ENCODE data around the gene GLUL. TPM values are rescaled to one million over a fixed set of nuclear protein-coding genes. Genes with fewer than 3 reads are reported as not detected.

GLUL gene
- total and polyA plus RNA-seq, 2 of the 4 experiments (the other 2 are of a cell fraction), result 131 to 385 TPM

DNA sequence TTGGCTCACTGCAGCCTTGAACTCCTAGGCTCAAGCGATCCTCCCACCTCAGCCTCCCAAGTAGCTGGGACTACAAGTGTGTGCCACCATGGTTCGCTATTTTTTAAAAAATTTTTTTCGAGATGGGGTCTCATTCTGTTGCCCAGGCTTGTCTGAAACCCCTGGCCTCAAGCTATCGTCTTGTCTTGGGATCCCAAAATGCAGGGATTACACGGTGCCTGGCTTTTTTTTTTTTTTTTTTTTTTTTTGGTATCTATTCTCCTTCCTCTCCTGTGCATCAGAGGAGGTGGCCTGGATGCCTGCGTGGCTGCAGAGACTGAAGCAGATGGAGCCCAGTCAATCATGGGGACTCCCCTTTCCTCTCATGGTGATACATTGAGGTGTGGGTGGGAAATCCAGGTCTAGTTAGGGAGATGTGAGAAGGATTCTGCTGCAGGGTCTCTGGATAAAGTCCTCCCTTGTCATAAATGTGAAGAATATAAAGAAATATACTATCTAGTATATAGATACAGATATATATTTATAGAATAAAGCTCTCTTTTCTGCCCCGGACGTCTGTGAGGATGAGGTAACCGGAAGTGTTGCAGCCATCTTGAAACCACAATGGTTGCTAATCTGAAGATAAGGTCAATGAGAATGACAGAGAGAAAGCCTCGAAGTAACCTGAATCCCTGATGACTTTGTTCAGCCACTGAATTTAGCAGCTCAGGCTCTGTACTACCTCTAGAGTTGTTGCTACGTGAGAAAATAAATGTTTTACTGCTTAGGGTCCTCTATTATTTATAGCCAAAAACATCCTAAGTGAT is 38.9 kb upstream of the GLUL start:
- Histone ChIP-seq H4K91ac (ENCODE audit: insufficient read depth, low read depth, low read length) (no peak overlapping the region), H3K4me3 (ENCODE audit: insufficient read depth, low read depth, low read length) (no peak overlapping the region), H2AK9ac (replicated peaks; ENCODE audit: low read depth, low read length, poor library complexity) (no peak overlapping the region), H3K27me3 (ENCODE audit: control insufficient read depth, insufficient read depth, low read length) (no peaks in the 10 kb centered on the region), H4K20me1 (ENCODE audit: insufficient read depth, low read length) (no peaks in the 10 kb centered on the region), H3K4me2 (ENCODE audit: low read depth, low read length) (no peak overlapping the region), H2BK20ac (ENCODE audit: low read depth, low read length) (no peak overlapping the region), H3K9me3 (ENCODE audit: control insufficient read depth, insufficient read depth, low read length) (no peaks in the 10 kb centered on the region), H3K36me3 (ENCODE audit: control insufficient read depth, insufficient read depth, low read length) (no peaks in the 10 kb centered on the region), H3K9me1 (ENCODE audit: insufficient read depth, low read length) (no peaks in the 10 kb centered on the region), H3K27ac (ENCODE audit: insufficient read depth, low read length) (no peak overlapping the region), H4K8ac (ENCODE audit: low read depth in 2 of 2, low read length in 2 of 2) (no peak overlapping the region), H3K23ac (ENCODE audit: low read depth, low read length) (no peak overlapping the region), H2AK5ac (ENCODE audit: low read depth, low read length) (no peak overlapping the region), H2BK15ac (ENCODE audit: low read depth, low read length) (no peak overlapping the region), H3K14ac (replicated peaks; ENCODE audit: low read depth, low read length) (no peak overlapping the region), H2BK120ac (ENCODE audit: low read depth, low read length) (no peak overlapping the region), H3K4me1 (ENCODE audit: control insufficient read depth, insufficient read depth, low read length) (no peaks in the 10 kb centered on the region), H3K79me1 (ENCODE audit: low read depth in 1 of 2, low read length in 2 of 2) (no peaks in the 10 kb centered on the region), H3K18ac (ENCODE audit: low read depth, low read length) (no peak overlapping the region), H4K5ac (ENCODE audit: low read depth, low read length) (no peak overlapping the region), H3K9ac (ENCODE audit: low read depth, low read length) (no peak overlapping the region), H3K56ac (ENCODE audit: extremely low read depth, insufficient read depth, low read length) (no peak overlapping the region), H2BK5ac (ENCODE audit: low read depth, low read length, poor library complexity, severe bottlenecking) (no peak overlapping the region), H3K4ac (ENCODE audit: low read depth, low read length) (no peak overlapping the region), H2AFZ (replicated peaks; ENCODE audit: low read length, poor library complexity) (no peak overlapping the region)
- in situ Hi-C loops (cut with MboI; ENCODE audit: low sequenced_read_pairs) (no loop called here), dilution Hi-C loops (cut with HindIII; ENCODE audit: low sequenced_read_pairs, unreplicated experiment) (no loop called here), intact Hi-C loops (cut with micrococcal nuclease) (no loop called here)
- ChIA-PET CTCF (no interaction called here), POLR2A (ENCODE audit: unreplicated experiment) (no interaction called here)
- peak; percentile 42 for DNase-seq
- no peak for ATAC-seq (ENCODE audit: low read depth)
- 36% methylated on average over 2 of the region's 11 CpGs; no CpG with 5 or more reads in 1 of the 2 experiments for WGBS, 2 experiments (ENCODE audit: extremely low coverage in 2 of 2, insufficient read length in 1 of 2)
- no TSS peak for BruUV-seq (replicated peaks)
- TF ChIP-seq MXI1 (IDR thresholded peaks at IDR 0.05; ENCODE audit: borderline replicate concordance, low read depth, low read length) (no peak), POLR2A (IDR thresholded peaks at IDR 0.05; ENCODE audit: low read depth, low read length) (no peak), RCOR1 (IDR thresholded peaks at IDR 0.05; ENCODE audit: insufficient replicate concordance, low read length) (no peak), FOS (IDR thresholded peaks at IDR 0.05; ENCODE audit: low read depth, low read length) (no peak), SMC3 (IDR thresholded peaks at IDR 0.05; ENCODE audit: low read depth, low read length) (no peak), MAZ (IDR thresholded peaks at IDR 0.05; ENCODE audit: borderline replicate concordance, low read depth, low read length) (no peak), BHLHE40 (IDR thresholded peaks at IDR 0.05; ENCODE audit: low read depth, low read length) (no peak), CHD1 (IDR thresholded peaks at IDR 0.05; ENCODE audit: low read depth, low read length) (no peak), RFX5 (IDR thresholded peaks at IDR 0.05; ENCODE audit: low read depth, low read length) (no peak)
- TF ChIP-seq, protein P1, sequence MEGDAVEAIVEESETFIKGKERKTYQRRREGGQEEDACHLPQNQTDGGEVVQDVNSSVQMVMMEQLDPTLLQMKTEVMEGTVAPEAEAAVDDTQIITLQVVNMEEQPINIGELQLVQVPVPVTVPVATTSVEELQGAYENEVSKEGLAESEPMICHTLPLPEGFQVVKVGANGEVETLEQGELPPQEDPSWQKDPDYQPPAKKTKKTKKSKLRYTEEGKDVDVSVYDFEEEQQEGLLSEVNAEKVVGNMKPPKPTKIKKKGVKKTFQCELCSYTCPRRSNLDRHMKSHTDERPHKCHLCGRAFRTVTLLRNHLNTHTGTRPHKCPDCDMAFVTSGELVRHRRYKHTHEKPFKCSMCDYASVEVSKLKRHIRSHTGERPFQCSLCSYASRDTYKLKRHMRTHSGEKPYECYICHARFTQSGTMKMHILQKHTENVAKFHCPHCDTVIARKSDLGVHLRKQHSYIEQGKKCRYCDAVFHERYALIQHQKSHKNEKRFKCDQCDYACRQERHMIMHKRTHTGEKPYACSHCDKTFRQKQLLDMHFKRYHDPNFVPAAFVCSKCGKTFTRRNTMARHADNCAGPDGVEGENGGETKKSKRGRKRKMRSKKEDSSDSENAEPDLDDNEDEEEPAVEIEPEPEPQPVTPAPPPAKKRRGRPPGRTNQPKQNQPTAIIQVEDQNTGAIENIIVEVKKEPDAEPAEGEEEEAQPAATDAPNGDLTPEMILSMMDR (conservative IDR thresholded peaks at IDR 0.05; ENCODE audit: low read depth, low read length), result no peak
